Measurements from ENCODE around the gene LAMP1. TPM values are rescaled to one million over a fixed set of nuclear protein-coding genes. Genes with fewer than 3 reads are reported as not detected.
"Not testable (repeated sequence)": the region's sequence is repeated elsewhere in the genome, so short reads cannot be mapped to it uniquely, and the experiment has no call there.

Gene LAMP1
- polyA plus RNA-seq, 4 donors = 164 to 194 (median 177) TPM

- DNase-seq (ENCODE audit: low read depth in 4 of 4, low spot score in 3 of 4) = no peak
Measured at GRCh38 chr13:113325779-113326178, 28.7 kb downstream of the LAMP1 start.

DNA sequence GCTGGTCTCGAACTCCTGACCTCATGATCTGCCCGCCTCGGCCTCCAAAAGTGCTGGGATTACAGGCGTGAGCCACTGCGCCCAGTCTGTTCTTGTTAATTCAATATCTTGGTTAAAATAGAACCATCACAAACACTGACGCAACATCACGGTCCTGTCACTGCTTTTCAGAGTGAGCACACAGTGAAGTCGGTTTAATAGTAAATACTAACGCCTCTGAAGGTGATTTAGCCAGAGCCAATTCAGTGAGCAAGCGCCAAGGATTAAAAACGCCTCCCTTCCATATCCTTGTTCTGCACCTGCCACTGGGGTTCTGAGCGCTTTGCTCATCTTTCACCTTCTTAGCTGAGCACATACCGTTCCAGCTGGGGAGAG, 30.3 kb downstream of the LAMP1 start:
- no peak for DNase-seq (ENCODE audit: low read depth in 4 of 4, low spot score in 3 of 4)

DNA sequence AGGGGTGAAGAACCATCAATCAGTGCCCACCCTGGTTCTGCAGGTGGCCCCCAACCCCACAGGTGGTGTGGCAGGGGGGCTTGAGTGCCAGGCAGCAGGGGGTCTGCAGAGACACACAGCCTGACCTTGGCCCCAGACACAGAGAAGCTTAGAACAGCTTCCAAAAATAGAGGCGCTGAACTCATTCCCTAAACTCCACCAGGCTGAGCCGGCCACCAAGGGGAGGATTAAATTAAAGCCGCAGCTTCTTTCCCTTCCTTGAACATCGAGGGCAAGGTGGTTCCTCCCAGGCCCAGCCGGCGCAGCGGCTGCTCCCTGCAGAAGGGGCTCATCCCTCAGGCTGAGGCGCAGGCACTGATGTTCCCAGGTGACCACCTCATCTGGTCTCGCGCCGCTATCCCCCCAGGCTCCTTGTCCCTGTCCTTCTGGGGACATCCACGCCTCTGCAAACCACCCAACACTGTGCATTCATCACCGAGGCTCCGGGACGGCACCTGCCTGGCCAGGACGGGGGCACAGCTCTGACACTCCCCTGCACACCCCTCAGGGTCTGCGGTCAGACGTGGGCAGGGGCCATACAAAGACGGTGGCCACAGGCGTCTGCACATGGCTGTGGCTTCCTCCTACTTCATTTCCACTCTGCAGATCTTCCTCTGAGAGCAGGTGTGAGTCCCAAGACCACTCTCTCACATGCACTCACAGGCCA, 30.9 kb downstream of the LAMP1 start:
- no peak for DNase-seq (ENCODE audit: low read depth in 4 of 4, low spot score in 3 of 4)

DNA sequence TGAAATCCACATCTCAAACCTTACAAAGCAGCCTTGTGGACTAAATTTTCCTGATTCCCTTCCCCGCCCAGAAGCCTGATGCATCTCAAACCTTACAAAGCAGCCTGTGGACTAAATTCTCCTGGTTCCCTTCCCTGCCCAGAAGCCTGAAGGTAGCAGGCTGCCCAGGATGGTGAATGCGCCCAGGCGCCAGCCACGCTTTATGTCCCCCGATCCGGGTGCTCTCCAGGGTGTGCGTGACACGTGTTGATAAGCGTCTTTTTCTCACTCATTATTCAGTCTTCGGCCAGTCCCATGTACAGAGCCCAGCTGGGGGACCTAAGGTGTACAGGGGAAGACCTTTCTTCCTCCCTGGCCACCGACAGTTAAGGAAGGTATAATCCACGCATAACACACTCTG, 31.8 kb downstream of the LAMP1 start:
- no peak for DNase-seq (ENCODE audit: low read depth in 4 of 4, low spot score in 3 of 4)

DNA sequence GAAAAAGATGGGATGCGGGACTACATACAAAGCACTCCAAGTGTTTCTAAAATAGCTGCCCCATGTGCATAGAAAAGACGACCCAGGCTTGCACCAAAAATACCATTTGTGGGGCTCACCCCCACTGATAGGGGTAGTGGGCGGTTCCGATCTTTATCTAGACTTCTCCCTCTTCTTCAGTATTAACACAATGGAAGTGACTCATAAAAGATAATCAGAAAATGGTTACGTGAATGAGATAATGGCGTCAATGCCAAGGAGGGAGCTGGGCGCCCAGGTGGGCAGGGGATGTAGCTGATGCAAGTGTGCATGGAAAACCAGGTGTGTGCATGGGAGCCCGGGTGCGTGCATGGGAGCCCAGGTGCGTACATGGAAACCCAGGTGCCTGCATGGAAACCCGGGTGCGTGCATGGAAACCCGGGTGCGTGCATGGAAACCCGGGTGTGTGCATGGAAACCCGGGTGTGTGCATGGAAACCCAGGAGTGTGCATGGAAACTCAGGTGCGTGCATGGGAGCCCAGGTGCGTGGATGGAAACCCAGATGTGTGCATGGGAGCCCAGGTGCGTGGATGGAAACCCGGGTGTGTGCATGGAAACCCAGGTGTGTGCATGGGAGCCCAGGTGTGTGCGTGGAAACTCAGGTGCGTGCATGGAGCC, 32.7 kb downstream of the LAMP1 start:
- no peak for DNase-seq (ENCODE audit: low read depth in 4 of 4, low spot score in 3 of 4)

DNA sequence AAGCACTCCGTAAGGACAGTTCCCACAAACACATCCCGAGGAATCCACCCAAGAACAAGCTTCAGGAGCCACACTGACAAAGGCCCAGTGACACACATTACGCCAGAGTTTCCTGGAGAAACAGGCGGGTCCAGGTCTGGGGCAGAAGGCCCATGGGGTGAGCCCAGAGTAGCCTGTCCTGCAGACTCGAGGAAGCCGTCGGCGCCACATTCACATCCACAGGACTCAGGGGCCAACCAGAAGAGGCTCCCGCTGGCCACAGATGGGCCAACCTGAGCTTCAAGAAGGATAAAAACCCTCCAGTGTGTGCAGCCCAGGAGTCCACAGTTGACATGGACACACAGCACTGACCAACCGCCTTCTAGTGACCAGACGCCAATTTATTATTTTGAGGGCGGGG, 35.6 kb downstream of the LAMP1 start:
- no peak for DNase-seq (ENCODE audit: low read depth in 4 of 4, low spot score in 3 of 4)

- DNase-seq (ENCODE audit: low read depth in 4 of 4, low spot score in 3 of 4) = no peak
Measured at GRCh38 chr13:113333076-113333475, 36.0 kb downstream of the LAMP1 start.

- DNase-seq (ENCODE audit: low read depth in 4 of 4, low spot score in 3 of 4) = no peak
Measured at GRCh38 chr13:113337556-113337955, 40.5 kb downstream of the LAMP1 start.

DNA sequence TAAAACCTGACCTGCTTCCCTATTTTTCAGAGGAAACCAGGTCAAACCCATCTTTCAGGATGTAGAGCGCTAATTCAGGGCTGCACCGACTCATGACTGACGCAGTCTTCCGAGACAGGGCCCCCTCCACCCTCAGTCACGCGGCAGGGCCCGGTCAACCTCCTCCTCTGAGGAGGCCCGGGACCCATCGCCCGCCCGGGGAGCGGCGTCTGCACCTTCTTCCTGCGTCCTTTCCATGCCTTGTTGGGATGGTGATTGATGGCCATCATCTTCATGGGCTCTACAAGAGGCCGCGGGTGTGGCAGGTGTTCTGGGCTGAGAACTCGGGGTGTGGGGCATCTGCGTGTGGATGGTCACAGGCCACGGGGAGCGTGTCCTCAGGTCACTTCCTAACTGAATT, 40.9 kb downstream of the LAMP1 start:
- no peak for DNase-seq (ENCODE audit: low read depth in 4 of 4, low spot score in 3 of 4)

DNA sequence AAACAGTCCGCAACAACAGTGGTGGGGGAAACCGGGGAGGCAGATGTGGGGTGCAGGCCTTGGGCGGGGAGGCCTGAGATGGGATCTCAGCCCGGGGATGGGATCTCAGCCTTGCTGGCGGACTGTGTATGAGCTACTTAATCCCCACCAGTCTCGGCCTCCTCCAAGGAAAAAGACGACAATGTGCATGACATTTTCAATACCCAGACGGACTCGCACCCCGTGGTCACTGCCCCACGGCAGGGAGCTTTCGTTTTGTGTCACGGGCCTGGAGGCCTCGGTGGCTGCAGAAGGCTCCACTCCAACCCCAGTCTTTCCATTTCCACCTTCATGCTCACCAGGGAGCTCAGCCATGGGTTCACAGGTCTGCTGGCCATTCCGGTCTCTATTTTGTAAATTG, 41.4 kb downstream of the LAMP1 start:
- DNase-seq (ENCODE audit: low read depth in 4 of 4, low spot score in 3 of 4) = no peak

GRCh38 chr13:113342820-113343691, 46.0 kb downstream of the LAMP1 start:
- DNase-seq (ENCODE audit: low read depth in 4 of 4, low spot score in 3 of 4) = no peak

- no peak for DNase-seq (ENCODE audit: low read depth in 4 of 4, low spot score in 3 of 4)
Measured at GRCh38 chr13:113343692-113343968, 46.6 kb downstream of the LAMP1 start.

- DNase-seq (ENCODE audit: low read depth in 4 of 4, low spot score in 3 of 4) = no peak
Measured at GRCh38 chr13:113345486-113345885, 48.4 kb downstream of the LAMP1 start.

- DNase-seq (ENCODE audit: low read depth in 4 of 4, low spot score in 3 of 4) = not testable (repeated sequence)
Measured at GRCh38 chr13:113347736-113348225, 50.7 kb downstream of the LAMP1 start.

DNA sequence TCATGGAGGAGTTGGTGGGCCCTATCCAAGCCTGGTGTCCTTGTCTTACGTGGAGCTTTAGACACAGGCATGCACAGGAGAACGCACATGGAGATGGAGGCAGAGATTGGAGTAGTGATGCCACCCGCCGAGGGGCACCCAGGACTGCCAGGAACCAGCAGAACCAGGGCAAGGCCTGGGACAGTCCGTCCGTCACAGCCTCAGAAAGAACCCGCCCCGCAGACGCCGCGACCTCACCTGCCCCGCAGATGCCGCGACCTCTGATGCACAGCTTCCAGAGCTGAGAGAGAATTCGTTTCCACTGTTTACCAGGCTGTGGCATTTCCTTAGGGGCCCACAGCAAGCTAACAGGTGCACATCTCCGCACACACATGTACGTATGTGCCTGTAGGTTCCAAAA, 51.6 kb downstream of the LAMP1 start:
- no peak for DNase-seq (ENCODE audit: low read depth in 4 of 4, low spot score in 3 of 4)

DNA sequence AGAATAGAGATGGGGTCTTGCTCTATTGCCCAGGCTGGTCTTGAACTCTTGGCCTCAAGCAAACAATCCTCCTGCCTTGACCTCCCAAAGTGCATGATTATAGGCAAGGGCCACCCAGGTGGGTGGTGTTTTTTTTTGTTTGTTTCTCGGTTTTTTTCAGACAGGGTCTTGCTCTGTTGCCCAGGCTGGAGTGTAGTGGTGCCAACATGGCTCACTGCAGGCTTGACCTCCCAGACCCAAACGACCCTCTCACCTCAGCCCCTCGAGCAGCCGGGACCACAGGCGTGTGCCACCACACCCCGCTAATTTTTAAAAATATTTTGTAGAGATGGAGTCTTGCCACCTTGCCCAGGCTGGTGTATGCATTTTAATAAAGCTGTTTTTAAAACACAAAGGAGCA, 52.0 kb downstream of the LAMP1 start:
- no peak for DNase-seq (ENCODE audit: low read depth in 4 of 4, low spot score in 3 of 4)

GRCh38 chr13:113349491-113349890, 52.5 kb downstream of the LAMP1 start:
- no peak for DNase-seq (ENCODE audit: low read depth in 4 of 4, low spot score in 3 of 4)

DNA sequence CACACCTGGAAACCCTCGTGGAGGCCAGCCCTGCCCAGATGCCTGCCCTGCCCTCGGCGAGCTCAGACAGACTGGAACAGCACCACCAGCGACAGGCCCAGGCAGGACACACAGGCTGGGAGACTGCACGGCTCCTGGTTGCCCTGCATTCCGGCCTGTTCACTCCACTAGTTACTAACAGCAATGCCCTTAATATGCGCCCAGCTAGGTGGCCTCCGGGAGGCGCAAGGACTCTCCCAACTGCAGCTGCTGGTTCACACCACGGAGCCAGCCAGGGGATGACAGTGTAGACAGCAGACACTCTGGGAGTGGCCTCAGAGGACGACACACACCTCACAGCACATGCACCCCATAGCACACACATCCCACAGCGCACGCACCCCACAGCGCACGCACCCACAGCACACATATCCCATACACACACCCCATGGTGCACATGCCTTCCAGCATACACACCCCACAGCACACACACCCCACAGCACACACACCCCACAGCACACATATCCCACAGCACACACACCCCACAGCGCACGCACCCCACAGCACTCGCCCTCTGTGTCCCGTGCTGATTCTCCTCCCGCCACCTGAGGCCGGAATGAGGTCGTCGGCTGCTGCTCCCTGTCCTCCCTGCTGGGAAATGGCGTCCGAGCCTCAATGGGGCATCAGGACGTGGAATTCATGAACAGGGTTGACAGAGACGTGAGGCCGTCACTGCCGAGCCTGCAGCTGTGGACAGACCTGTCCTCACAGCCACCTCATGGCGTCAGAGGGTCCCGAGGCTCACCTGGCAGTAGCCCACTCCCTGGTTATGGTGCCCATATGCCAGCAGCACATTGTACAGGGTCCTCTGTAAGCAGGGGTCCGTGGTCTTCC, 53.3 kb downstream of the LAMP1 start:
- no peak for DNase-seq (ENCODE audit: low read depth in 4 of 4, low spot score in 3 of 4)

DNA sequence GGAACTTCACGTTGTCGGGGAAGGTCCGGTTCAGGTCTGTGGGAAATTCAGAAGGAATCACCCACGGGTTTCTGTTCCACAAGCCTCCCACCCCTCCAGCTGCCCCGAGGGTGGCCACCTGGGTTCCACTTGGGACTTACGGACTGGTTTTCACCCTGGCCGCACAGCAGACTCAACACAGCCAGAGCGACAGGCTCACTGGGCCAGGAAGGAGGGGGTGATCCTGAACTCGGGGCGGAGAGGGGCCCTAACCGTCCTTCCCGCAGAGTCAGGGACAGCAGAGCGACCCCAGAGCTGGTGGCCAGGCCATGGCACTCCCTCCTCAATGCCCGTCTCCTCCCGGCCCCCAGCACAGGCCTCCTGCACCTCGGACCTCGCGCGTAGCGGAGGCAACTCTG, 53.9 kb downstream of the LAMP1 start:
- no peak for DNase-seq (ENCODE audit: low read depth in 4 of 4, low spot score in 3 of 4)

- DNase-seq (ENCODE audit: low read depth in 4 of 4, low spot score in 3 of 4) = no peak
Measured at GRCh38 chr13:113351514-113352026, 54.5 kb downstream of the LAMP1 start.

DNA sequence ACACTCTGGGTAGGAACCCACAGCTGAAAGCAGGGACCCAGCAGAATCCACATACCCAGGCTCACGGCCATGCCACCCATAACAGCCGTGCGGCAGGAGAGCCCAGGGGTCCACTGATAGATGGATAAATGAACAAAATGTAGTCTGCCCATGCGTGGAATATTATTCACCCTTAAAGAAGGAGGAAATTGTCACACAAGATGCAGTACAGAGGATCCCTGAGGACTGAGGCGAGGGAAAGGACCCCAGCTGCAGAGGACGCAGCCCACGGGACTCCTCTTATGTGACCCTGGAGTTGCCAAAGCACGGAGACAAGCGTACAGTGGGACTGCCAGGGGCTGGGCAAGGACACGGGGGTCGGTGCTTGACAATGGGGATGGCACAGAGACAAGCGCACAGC, 56.2 kb downstream of the LAMP1 start:
- DNase-seq (ENCODE audit: low read depth in 4 of 4, low spot score in 3 of 4) = no peak
